ENCODE measurements around the gene ZEB2. TPM values are rescaled to one million over a fixed set of nuclear protein-coding genes. Genes with fewer than 3 reads are reported as not detected.

ZEB2 gene
- total and polyA plus RNA-seq, 2 of the 8 experiments (the other 6 are each of a cell fraction or from before 2014, with no cell fraction given), result 0.38 TPM; not detected in 1

- ChIA-PET CTCF (ENCODE audit: partially characterized antibody) (interaction anchor here (0.7 to 1.5 kb wide), 2 partner anchors 11 to 20 kb away, joined by 3 read pairs; no protein-coding TSS in a partner anchor), POLR2A (ENCODE audit: partially characterized antibody) (interaction anchor here (1.6 kb wide), 1 partner anchor 16 kb away, joined by 3 read pairs; no protein-coding TSS in a partner anchor)
- Histone ChIP-seq H3K27ac (ENCODE audit: low read depth, low read length) (no peak overlapping the region), H3K36me3 (ENCODE audit: control insufficient read depth in 2 of 4, insufficient read depth in 4 of 4, low read length in 3 of 4) (no peaks in the 10 kb centered on the region), H2BK120ac (replicated peaks; ENCODE audit: low read depth, low read length) (no peak overlapping the region), H2BK12ac (ENCODE audit: low read depth, low read length) (no peak overlapping the region), H2AFZ (ENCODE audit: low read length) (no peak overlapping the region), H4K8ac (ENCODE audit: extremely low read depth, insufficient read depth, low read length) (no peak overlapping the region), H2BK20ac (ENCODE audit: low read length) (no peak overlapping the region), H3K18ac (ENCODE audit: extremely low read depth, low read length) (no peak overlapping the region), H3K9ac (replicated peaks in 1 of 4; ENCODE audit: extremely low read depth in 1 of 4, low read depth in 3 of 4, low read length in 3 of 4) (no peak overlapping the region), H3K4me2 (ENCODE audit: insufficient read depth in 1 of 2, low read depth in 2 of 2, low read length in 2 of 2) (no peak overlapping the region), H3K4me3 (ENCODE audit: extremely low read depth in 1 of 4, insufficient read depth in 2 of 4, low read depth in 3 of 4, low read length in 4 of 4) (no peak overlapping the region), H3K27me3 (replicated peaks in 1 of 4; ENCODE audit: control insufficient read depth in 3 of 4, extremely low read depth in 1 of 4, insufficient read depth in 3 of 4, low read length in 3 of 4) (no peaks in the 10 kb centered on the region), H2AK5ac (ENCODE audit: low read depth, low read length) (no peak overlapping the region), H4K91ac (replicated peaks; ENCODE audit: insufficient read length, low read length) (no peak overlapping the region), H3K14ac (ENCODE audit: insufficient read length) (no peak overlapping the region), H4K20me1 (replicated peaks in 1 of 2; ENCODE audit: control insufficient read depth in 1 of 2, insufficient read depth in 2 of 2, low read length in 2 of 2) (no peaks in the 10 kb centered on the region), H3K56ac (replicated peaks; ENCODE audit: insufficient read length, low read depth, low read length) (no peak overlapping the region), H3K9me3 (ENCODE audit: insufficient read depth in 2 of 2, low read depth in 1 of 2, low read length in 1 of 2) (no peaks in the 10 kb centered on the region), H2BK5ac (ENCODE audit: low read depth, low read length) (no peak overlapping the region), H3K4me1 (replicated peaks in 1 of 4; ENCODE audit: control insufficient read depth in 3 of 4, insufficient read depth in 4 of 4, low read length in 3 of 4) (0 out of 7 replicates have a peak, but pooled peaks cover 0 to 1% (median 0%) of the 10 kb centered on the region in 4 experiments), H3K23ac (ENCODE audit: insufficient read length) (no peak overlapping the region), H3K4ac (replicated peaks; ENCODE audit: insufficient read length, low read depth, low read length) (no peak overlapping the region), H3K23me2 (ENCODE audit: low read depth, low read length) (no peaks in the 10 kb centered on the region), H2BK15ac (ENCODE audit: low read length) (no peak overlapping the region), H4K5ac (ENCODE audit: insufficient read length, low read depth, low read length) (no peak overlapping the region), H3K79me2 (ENCODE audit: control insufficient read depth in 1 of 2, insufficient read depth in 2 of 2, low read length in 2 of 2) (no peaks in the 10 kb centered on the region), H3K79me1 (ENCODE audit: low read depth, low read length) (no peaks in the 10 kb centered on the region)
- peak; percentile 19 for FAIRE-seq
- 85% methylated on average over 4 of the region's 4 CpGs; no CpG with 5 or more reads in 1 of the 2 experiments for WGBS, 2 experiments (ENCODE audit: extremely low coverage in 1 of 2, insufficient coverage in 1 of 2, insufficient read length in 1 of 2, insufficient replicate concordance in 2 of 2, low coverage in 1 of 2, low lambda C conversion rate in 2 of 2, missing lambda C conversion rate in 1 of 2)
- no peak for DNase-seq (ENCODE audit: low read depth in 1 of 2, low spot score in 2 of 2)
- TF ChIP-seq CTBP2 (IDR thresholded peaks at IDR 0.05; ENCODE audit: borderline replicate concordance, insufficient read depth, insufficient read length, low read length), result no peak
- no peak for TF ChIP-seq CREB1 (IDR thresholded peaks at IDR 0.05)
- TF ChIP-seq, protein P1, sequence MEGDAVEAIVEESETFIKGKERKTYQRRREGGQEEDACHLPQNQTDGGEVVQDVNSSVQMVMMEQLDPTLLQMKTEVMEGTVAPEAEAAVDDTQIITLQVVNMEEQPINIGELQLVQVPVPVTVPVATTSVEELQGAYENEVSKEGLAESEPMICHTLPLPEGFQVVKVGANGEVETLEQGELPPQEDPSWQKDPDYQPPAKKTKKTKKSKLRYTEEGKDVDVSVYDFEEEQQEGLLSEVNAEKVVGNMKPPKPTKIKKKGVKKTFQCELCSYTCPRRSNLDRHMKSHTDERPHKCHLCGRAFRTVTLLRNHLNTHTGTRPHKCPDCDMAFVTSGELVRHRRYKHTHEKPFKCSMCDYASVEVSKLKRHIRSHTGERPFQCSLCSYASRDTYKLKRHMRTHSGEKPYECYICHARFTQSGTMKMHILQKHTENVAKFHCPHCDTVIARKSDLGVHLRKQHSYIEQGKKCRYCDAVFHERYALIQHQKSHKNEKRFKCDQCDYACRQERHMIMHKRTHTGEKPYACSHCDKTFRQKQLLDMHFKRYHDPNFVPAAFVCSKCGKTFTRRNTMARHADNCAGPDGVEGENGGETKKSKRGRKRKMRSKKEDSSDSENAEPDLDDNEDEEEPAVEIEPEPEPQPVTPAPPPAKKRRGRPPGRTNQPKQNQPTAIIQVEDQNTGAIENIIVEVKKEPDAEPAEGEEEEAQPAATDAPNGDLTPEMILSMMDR (IDR thresholded peaks at IDR 0.05; ENCODE audit: control extremely low read depth in 1 of 3, insufficient read depth in 1 of 3, low read depth in 1 of 3, low read length in 3 of 3), result no peak
- no peak for TF ChIP-seq ATF3 (IDR thresholded peaks at IDR 0.05; ENCODE audit: insufficient read depth, low read depth, low read length)
- TF ChIP-seq SP4 (IDR thresholded peaks at IDR 0.05; ENCODE audit: low read length), result no peak
- no peak for TF ChIP-seq SUZ12 (IDR thresholded peaks at IDR 0.05; ENCODE audit: low read length)
- no peak for TF ChIP-seq RXRA (IDR thresholded peaks at IDR 0.05; ENCODE audit: insufficient read depth, low read depth, low read length)
- TF ChIP-seq CHD1 (IDR thresholded peaks at IDR 0.05; ENCODE audit: low read depth, low read length), result no peak
- TF ChIP-seq MAX (IDR thresholded peaks at IDR 0.05), result no peak
- TF ChIP-seq EZH2 (IDR thresholded peaks at IDR 0.05; ENCODE audit: low read depth, low read length, severe bottlenecking), result no peak
Observed at GRCh38 chr2:144539289-144539782, 19.4 kb upstream of the ZEB2 start.
